Body of pancreas (tissue), 4 donors: Measurements from ENCODE around the gene ARHGAP27. TPM values are rescaled to one million over a fixed set of nuclear protein-coding genes. Genes with fewer than 3 reads are reported as not detected.

Experiments
- ATAC-seq: fragments of 150-250 bp; one replicate; pipeline ENCODE4 v1.9.1; 2016
- DNase-seq, 4 donors: peaks; one replicate each; pipeline ENCODE4 v3.0.0-alpha.2; 2019
- H3K27ac ChIP-seq, 4 donors: fragments of 200-600 bp; sonication (generic); 1 replicate in 3 of 4; 2 replicates in 1 of 4; pipeline versions ENCODE4 v1.5.1 to v1.6.1; 2016 to 2019; ENCODE audit warnings: mild to moderate bottlenecking in 1 of 4, mixed read lengths in 1 of 4, moderate library complexity in 1 of 4
- H3K27me3 ChIP-seq, 2 donors: fragments of 200-600 bp; sonication (generic); one replicate each; pipeline ENCODE4 v1.6.0; 2016; ENCODE audit warnings: mild to moderate bottlenecking in 1 of 2
- H3K36me3 ChIP-seq, 2 donors: fragments of 200-600 bp; sonication (generic); replicated peaks in 1 of 2; 2 replicates each; pipeline ENCODE4 v1.5.1; 2016; ENCODE audit warnings: low read depth in 2 of 2; ENCODE audit not compliant: insufficient read depth in 1 of 2
- H3K4me1 ChIP-seq: fragments of 200-600 bp; sonication (generic); one replicate; pipeline ENCODE4 v1.6.0; 2016
- H3K4me3 ChIP-seq, 2 donors: fragments of 200-600 bp; sonication (generic); 1 replicate in 1 of 2; 2 replicates in 1 of 2; pipeline ENCODE4 v1.5.1; 2016 to 2019
- H3K9me3 ChIP-seq, 3 donors: fragments of 200-600 bp; sonication (generic); 1 replicate in 2 of 3; 2 replicates in 1 of 3; pipeline ENCODE4 v1.5.1; 2016
- CTCF ChIP-seq, 7 experiments: fragments of 450-650 bp in 4 of 7; fragments of 200-600 bp in 3 of 7; sonication (generic) in 3 of 7; IDR thresholded peaks; one replicate each; pipeline ENCODE4 v1.5.1; 2016 to 2019; ENCODE audit warnings: antibody characterized with exemption in 7 of 7
- POLR2A ChIP-seq, 3 donors: fragments of 450-650 bp; IDR thresholded peaks; one replicate each; pipeline ENCODE4 v1.6.1; 2016; ENCODE audit warnings: antibody characterized with exemption in 3 of 3, mild to moderate bottlenecking in 2 of 3
- WGBS, 2 donors: methylation state at CpG; one replicate each; pipeline ENCODE4 v1.1.5; 2017; 5-methylcytosine and 5-hydroxymethylcytosine counted together
- intact Hi-C: fragments of 100-400 bp; cut with DNase I; formaldehyde crosslinking; loops from one replicate; pipeline ENCODE4 v1.15.1; 2023
- total RNA-seq, 2 donors: library from RNA; depleted of rRNA; stranded (reverse); fragments of >200 nt; gene quantifications; one replicate each; pipeline ENCODE4 v1.1.0, GENCODE V29; 2016

Gene ARHGAP27
- total RNA-seq, 2 donors from 2014 or later = 12.7 to 35.3 TPM

DNA sequence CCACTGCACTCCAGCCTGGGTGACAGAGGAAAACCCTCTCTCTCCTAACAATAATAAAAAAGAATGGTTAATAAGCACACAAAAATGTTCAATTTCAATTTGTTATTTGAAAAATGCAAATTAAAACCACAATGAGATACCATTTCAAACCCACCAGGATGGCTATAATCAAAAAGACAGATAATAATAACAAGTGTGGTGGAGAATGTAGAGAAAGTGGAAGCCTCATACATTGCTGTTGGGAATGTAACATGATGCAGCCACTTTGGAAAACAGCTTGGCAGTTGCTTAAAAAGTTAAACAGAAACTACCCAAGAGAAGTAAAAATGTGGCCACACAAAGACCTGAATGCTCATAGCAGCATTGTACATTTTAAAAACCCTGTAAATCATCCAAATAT lies 64.0 kb downstream of the ARHGAP27 start:
- no peaks in the 10 kb centered on the region for H3K36me3 ChIP-seq
- no peak overlapping the region for H3K4me3 ChIP-seq
- DNase-seq (no peak), ATAC-seq (no peak)
- H3K9me3 ChIP-seq = no peaks in the 10 kb centered on the region
- intact Hi-C loops = no loop called here
- H3K27ac ChIP-seq = no peak overlapping the region
- H3K4me1 ChIP-seq = peaks cover 18% of the 10 kb centered on the region
- H3K27me3 ChIP-seq = no peaks in the 10 kb centered on the region
- TF ChIP-seq POLR2A (IDR thresholded peaks at IDR 0.05) (no peak), CTCF (IDR thresholded peaks at IDR 0.05) (no peak)

DNA sequence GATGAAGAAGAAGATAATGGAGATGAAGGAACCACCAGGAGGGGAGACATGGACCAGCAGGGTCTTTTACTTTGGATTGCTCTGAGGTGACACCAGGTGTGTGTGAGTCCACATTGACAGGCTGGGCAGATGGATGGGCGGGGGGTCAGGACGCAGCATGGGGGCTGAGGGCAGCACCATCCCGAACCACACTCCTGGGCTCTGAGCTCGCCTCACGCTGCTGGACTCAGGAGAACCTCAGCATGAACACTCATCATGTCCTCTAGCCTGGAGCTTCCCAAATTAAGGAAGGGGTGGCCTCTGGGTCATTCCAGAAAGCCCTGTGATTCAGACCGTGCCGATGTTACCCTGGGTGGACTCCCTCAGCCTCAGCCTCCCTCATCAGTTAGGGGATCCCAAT lies 65.5 kb downstream of the ARHGAP27 start:
- WGBS, 2 donors = 79 to 92% methylated on average over 5 to 7 of the region's 7 CpGs
- Histone ChIP-seq H3K36me3 (no peaks in the 10 kb centered on the region), H3K9me3 (no peaks in the 10 kb centered on the region), H3K4me3 (no peak overlapping the region), H3K27ac (no peak overlapping the region), H3K27me3 (no peaks in the 10 kb centered on the region), H3K4me1 (peaks cover 13% of the 10 kb centered on the region)
- ATAC-seq (no peak), DNase-seq (no peak)
- TF ChIP-seq CTCF (IDR thresholded peaks at IDR 0.05) (no peak), POLR2A (IDR thresholded peaks at IDR 0.05) (no peak)
- intact Hi-C loops = no loop called here

GRCh38 chr17:45366691-45367090 lies 66.0 kb downstream of the ARHGAP27 start:
- no peak for ATAC-seq
- H3K36me3 ChIP-seq = no peaks in the 10 kb centered on the region
- TF ChIP-seq CTCF (IDR thresholded peaks at IDR 0.05) = no peak
- TF ChIP-seq POLR2A (IDR thresholded peaks at IDR 0.05) = no peak
- no peak for DNase-seq
- H3K9me3 ChIP-seq = no peaks in the 10 kb centered on the region
- WGBS, 2 donors = 82 to 84% methylated on average over 3 to 6 of the region's 6 CpGs
- intact Hi-C loops = no loop called here
- H3K27me3 ChIP-seq = no peaks in the 10 kb centered on the region
- H3K4me3 ChIP-seq = no peak overlapping the region
- H3K27ac ChIP-seq = no peak overlapping the region
- peaks cover 8% of the 10 kb centered on the region for H3K4me1 ChIP-seq

DNA sequence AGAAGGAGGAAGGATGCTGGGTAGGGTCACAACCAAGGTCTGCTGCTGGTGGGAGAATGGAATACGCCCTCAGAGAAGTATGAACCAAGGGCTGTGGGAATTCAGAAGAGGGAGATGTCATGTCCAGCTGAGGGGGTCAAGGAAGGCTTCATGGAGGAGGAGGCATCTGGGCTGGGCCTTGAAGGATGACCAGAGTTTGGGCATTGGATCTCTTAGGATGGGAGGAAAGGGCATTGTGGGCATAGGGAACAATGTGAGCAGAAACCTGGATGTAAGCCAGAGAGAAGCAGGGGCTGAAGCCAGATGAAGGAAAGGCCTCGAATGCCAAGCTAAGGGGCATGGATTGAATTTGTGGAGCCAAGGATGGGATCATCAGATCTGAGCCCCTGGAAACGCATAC lies 66.6 kb downstream of the ARHGAP27 start:
- TF ChIP-seq CTCF (IDR thresholded peaks at IDR 0.05) (no peak), POLR2A (IDR thresholded peaks at IDR 0.05) (no peak)
- peaks cover 1% of the 10 kb centered on the region for H3K4me1 ChIP-seq

GRCh38 chr17:45364531-45365390 lies 67.9 kb downstream of the ARHGAP27 start:
- H3K36me3 ChIP-seq = no peaks in the 10 kb centered on the region
- DNase-seq (no peak), ATAC-seq (no peak)
- H3K4me1 ChIP-seq = no peaks in the 10 kb centered on the region
- H3K4me3 ChIP-seq = no peak overlapping the region
- 73 to 74% methylated on average over 15 to 17 of the region's 17 CpGs for WGBS, 2 donors
- TF ChIP-seq CTCF (IDR thresholded peaks at IDR 0.05) (no peak), POLR2A (IDR thresholded peaks at IDR 0.05) (no peak)
- H3K27me3 ChIP-seq = no peaks in the 10 kb centered on the region
- no peaks in the 10 kb centered on the region for H3K9me3 ChIP-seq
- intact Hi-C loops = no loop called here
- H3K27ac ChIP-seq = no peak overlapping the region

More for the DNA sequence above, 66.6 kb downstream of the ARHGAP27 start:
- intact Hi-C loops = no loop called here
- DNase-seq (no peak), ATAC-seq (no peak)
- H3K36me3 ChIP-seq = no peaks in the 10 kb centered on the region
- H3K27ac ChIP-seq = no peak overlapping the region
- H3K4me3 ChIP-seq = no peak overlapping the region
- H3K27me3 ChIP-seq = no peaks in the 10 kb centered on the region
- no peaks in the 10 kb centered on the region for H3K9me3 ChIP-seq
- WGBS, 2 donors = 61 to 87% methylated on average over 3 of the region's 3 CpGs
